Esophagus squamous epithelium (tissue), 5 donors: ENCODE results near the gene SLFNL1. TPM values are rescaled to one million over a fixed set of nuclear protein-coding genes. Genes with fewer than 3 reads are reported as not detected.

Experiments used
- DNase-seq: peaks from one replicate; lab custom pipeline; 2025; lab: John Stamatoyannopoulos, UW
- H3K27ac ChIP-seq, 4 donors: fragments of 200-600 bp; sonication (generic); one replicate each; pipeline ENCODE4 v1.5.1; 2016 to 2019; ENCODE audit warnings: mild to moderate bottlenecking in 1 of 4
- H3K27me3 ChIP-seq, 4 donors: fragments of 200-600 bp; sonication (generic); 1 replicate in 3 of 4; 2 replicates in 1 of 4; pipeline versions ENCODE4 v1.5.1 to v1.6.0; 2017 to 2021; ENCODE audit warnings: antibody characterized with exemption in 1 of 4
- H3K36me3 ChIP-seq, 3 donors: fragments of 200-600 bp; sonication (generic); one replicate each; pipeline ENCODE4 v1.5.1; 2016 to 2019
- H3K4me1 ChIP-seq, 3 donors: fragments of 200-600 bp; sonication (generic); one replicate each; pipeline ENCODE4 v1.5.1; 2017 to 2019
- H3K4me3 ChIP-seq, 4 donors: fragments of 200-600 bp; sonication (generic); 1 replicate in 3 of 4; 2 replicates in 1 of 4; pipeline ENCODE4 v1.5.1; 2016 to 2019; ENCODE audit warnings: mild to moderate bottlenecking in 2 of 4, moderate library complexity in 1 of 4
- H3K9me3 ChIP-seq, 3 donors: fragments of 200-600 bp; sonication (generic); one replicate each; pipeline ENCODE4 v1.5.1; 2016 to 2019
- POLR2A ChIP-seq, 4 donors: fragments of 450-650 bp; IDR thresholded peaks; one replicate each; pipeline ENCODE4 v1.6.1; 2017; ENCODE audit warnings: antibody characterized with exemption in 4 of 4, mild to moderate bottlenecking in 4 of 4, moderate library complexity in 3 of 4
- WGBS, 2 donors: methylation state at CpG; one replicate each; pipeline ENCODE4 v1.1.5; 2018; 5-methylcytosine and 5-hydroxymethylcytosine counted together
- intact Hi-C: fragments of 100-400 bp; cut with DNase I; formaldehyde crosslinking; loops from one replicate; pipeline ENCODE4 v1.15.0; 2022
- total RNA-seq, 4 donors: library from RNA; depleted of rRNA; stranded (reverse); fragments of >200 nt; gene quantifications; one replicate each; pipeline ENCODE4 v1.1.0, GENCODE V29; 2016
- TF ChIP-seq, protein P1 (sequence below), 6 experiments: fragments of 450-650 bp in 4 of 6; fragments of 200-600 bp in 2 of 6; sonication (generic) in 2 of 6; IDR thresholded peaks; one replicate each; pipeline ENCODE4 v1.5.1; 2016 to 2019; ENCODE audit warnings: antibody characterized with exemption in 6 of 6, mild to moderate bottlenecking in 4 of 6, moderate library complexity in 4 of 6
- donor health status: DM: yes; HTN: yes; CAD: no.

The SLFNL1 gene
- total RNA-seq, 4 donors from 2014 or later = 0.49 to 0.76 TPM; not detected in 2

DNA sequence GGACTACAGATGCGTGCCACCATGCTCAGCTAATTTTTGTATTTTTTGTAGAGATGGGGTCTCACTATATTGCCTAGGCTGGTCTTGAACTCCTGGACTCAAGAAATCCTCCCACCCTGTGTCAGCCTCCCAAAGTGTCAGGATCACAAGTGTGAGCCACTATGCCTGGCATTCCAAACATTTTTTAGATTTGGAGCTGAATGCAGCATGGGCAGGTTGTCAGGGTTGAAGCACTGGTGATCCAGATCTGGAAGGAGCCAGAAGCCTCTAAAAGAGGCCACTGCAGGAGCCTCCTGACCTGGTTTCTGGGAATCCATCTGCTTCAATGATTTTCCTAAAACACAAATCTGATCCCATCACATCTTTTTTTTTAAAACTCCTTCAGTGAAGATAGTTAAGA lies 43.8 kb downstream of the SLFNL1 start:
- no peaks in the 10 kb centered on the region for H3K36me3 ChIP-seq
- 100% methylated on average over 1 of the region's 1 CpG; no CpG with 5 or more reads in 1 of the 2 donors for WGBS, 2 donors
- no peaks in the 10 kb centered on the region for H3K27me3 ChIP-seq
- no peak overlapping the region for H3K27ac ChIP-seq
- peaks cover 8 to 37% (median 18%) of the 10 kb centered on the region in 3 donors for H3K4me1 ChIP-seq
- H3K9me3 ChIP-seq = no peaks in the 10 kb centered on the region
- DNase-seq = no peak
- intact Hi-C loops = no loop called here
- H3K4me3 ChIP-seq = no peak overlapping the region
- TF ChIP-seq POLR2A (IDR thresholded peaks at IDR 0.05) = no peak
- TF ChIP-seq, protein P1, sequence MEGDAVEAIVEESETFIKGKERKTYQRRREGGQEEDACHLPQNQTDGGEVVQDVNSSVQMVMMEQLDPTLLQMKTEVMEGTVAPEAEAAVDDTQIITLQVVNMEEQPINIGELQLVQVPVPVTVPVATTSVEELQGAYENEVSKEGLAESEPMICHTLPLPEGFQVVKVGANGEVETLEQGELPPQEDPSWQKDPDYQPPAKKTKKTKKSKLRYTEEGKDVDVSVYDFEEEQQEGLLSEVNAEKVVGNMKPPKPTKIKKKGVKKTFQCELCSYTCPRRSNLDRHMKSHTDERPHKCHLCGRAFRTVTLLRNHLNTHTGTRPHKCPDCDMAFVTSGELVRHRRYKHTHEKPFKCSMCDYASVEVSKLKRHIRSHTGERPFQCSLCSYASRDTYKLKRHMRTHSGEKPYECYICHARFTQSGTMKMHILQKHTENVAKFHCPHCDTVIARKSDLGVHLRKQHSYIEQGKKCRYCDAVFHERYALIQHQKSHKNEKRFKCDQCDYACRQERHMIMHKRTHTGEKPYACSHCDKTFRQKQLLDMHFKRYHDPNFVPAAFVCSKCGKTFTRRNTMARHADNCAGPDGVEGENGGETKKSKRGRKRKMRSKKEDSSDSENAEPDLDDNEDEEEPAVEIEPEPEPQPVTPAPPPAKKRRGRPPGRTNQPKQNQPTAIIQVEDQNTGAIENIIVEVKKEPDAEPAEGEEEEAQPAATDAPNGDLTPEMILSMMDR (IDR thresholded peaks at IDR 0.05) = no peak

- intact Hi-C loops = no loop called here
- DNase-seq = no peak
These were observed 44.4 kb downstream of the SLFNL1 start for GRCh38 chr1:40976952-40977690.

DNA sequence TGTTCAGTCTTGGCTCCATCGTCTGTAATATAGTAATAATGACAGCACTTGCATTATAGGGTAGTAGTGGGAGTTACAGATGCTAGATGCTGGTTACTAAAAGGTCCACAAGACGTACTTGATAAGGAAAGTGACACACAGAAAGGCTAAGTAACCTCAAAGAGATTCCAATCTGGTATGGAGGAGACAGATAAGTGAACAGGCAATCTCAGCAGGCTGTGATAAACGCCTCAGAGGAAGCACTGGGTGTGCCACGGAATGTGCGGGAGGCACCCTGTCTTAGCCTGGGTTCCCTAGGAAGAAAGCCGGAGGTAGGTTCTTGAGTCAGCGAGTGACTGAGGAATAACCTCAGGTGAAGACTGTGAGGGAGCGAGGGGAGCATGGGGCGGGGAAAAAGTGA lies 46.6 kb downstream of the SLFNL1 start:
- Histone ChIP-seq H3K27ac (no peak overlapping the region), H3K4me3 (no peak overlapping the region), H3K27me3 (no peaks in the 10 kb centered on the region), H3K9me3 (no peaks in the 10 kb centered on the region), H3K36me3 (no peaks in the 10 kb centered on the region), H3K4me1 (peaks cover 0 to 9% (median 5%) of the 10 kb centered on the region in 3 donors)
- TF ChIP-seq POLR2A (IDR thresholded peaks at IDR 0.05) = no peak
- TF ChIP-seq, protein P1 (IDR thresholded peaks at IDR 0.05) = no peak
- 79 to 86% methylated on average over 9 of the region's 9 CpGs for WGBS, 2 donors
- no peak for DNase-seq
- intact Hi-C loops = no loop called here

More at GRCh38 chr1:40976952-40977690, 44.4 kb downstream of the SLFNL1 start:
- TF ChIP-seq POLR2A (IDR thresholded peaks at IDR 0.05) = no peak
- TF ChIP-seq, protein P1 (IDR thresholded peaks at IDR 0.05) = no peak
- Histone ChIP-seq H3K27ac (no peak overlapping the region), H3K4me1 (peaks cover 3 to 31% (median 18%) of the 10 kb centered on the region in 3 donors), H3K27me3 (no peaks in the 10 kb centered on the region), H3K9me3 (no peaks in the 10 kb centered on the region), H3K36me3 (no peaks in the 10 kb centered on the region), H3K4me3 (no peak overlapping the region)
- 78 to 86% methylated on average over 5 of the region's 5 CpGs for WGBS, 2 donors

DNA sequence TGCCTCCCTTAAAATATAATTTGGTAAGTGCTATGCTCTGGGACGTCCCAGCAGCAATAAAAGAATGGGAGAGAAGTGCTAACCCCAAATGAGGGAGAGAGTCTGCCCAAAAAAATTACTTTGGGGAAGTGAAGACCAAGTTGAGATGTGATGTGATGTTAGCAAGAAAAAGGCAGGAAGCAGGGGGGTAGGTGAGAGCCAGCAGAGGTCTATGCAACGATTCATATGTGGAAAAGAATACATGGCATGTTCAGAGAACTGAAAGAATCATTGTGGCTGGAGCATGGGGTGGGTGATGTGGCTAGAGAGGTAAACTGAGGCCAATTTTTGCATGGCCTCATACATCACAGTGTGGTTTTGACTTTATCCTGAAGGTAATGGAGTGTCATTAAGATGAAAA lies 47.6 kb downstream of the SLFNL1 start:
- Histone ChIP-seq H3K4me1 (peaks cover 0 to 4% (median 1%) of the 10 kb centered on the region in 3 donors), H3K27ac (no peak overlapping the region), H3K36me3 (no peaks in the 10 kb centered on the region), H3K4me3 (no peak overlapping the region), H3K27me3 (no peaks in the 10 kb centered on the region), H3K9me3 (no peaks in the 10 kb centered on the region)
- no peak for DNase-seq
- 48 to 51% methylated on average over 1 to 2 of the region's 2 CpGs for WGBS, 2 donors
- intact Hi-C loops = no loop called here
- TF ChIP-seq, protein P1 (IDR thresholded peaks at IDR 0.05) = no peak
- TF ChIP-seq POLR2A (IDR thresholded peaks at IDR 0.05) = no peak

DNA sequence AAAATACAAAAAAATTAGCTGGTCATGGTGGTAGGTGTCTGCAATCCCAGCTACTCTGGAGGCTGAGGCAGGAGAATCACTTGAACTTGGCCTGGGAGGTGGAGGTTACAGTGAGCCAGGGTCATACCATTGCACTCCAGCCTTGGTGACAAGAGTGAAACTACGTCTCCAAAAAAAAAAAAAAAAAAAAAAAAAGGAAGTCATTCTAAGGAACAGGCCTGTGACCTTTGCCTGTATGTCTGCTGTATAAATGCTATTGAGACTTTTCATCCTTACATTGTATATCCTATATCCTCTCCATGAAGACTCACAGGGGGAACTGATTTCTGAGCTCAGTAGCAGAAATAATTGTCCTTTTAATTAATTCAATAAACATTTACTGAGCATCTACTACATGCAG lies 49.6 kb downstream of the SLFNL1 start:
- intact Hi-C loops = no loop called here
- H3K9me3 ChIP-seq = no peaks in the 10 kb centered on the region
- 50 to 67% methylated on average over 1 of the region's 1 CpG for WGBS, 2 donors

More for the DNA sequence above, 49.6 kb downstream of the SLFNL1 start:
- Histone ChIP-seq H3K4me1 (peaks cover 0 to 12% (median 7%) of the 10 kb centered on the region in 3 donors), H3K27ac (no peak overlapping the region), H3K36me3 (no peaks in the 10 kb centered on the region), H3K4me3 (no peak overlapping the region), H3K27me3 (no peaks in the 10 kb centered on the region)
- TF ChIP-seq POLR2A (IDR thresholded peaks at IDR 0.05) = no peak
- TF ChIP-seq, protein P1 (IDR thresholded peaks at IDR 0.05) = no peak
- DNase-seq = no peak
